Keratinocyte (primary cell): ENCODE results near the gene LRRC47. TPM values are rescaled to one million over a fixed set of nuclear protein-coding genes. Genes with fewer than 3 reads are reported as not detected.

ENCODE experiments used
- DNase-seq: peaks from one replicate; pipeline ENCODE4 v3.0.0-alpha.2; 2011; ENCODE audit warnings: low read depth, missing footprints, low spot score
- FAIRE-seq: peaks from 2 replicates; lab custom pipeline; 2011; peaks lifted over from hg19 to GRCh38; lab: Jason Lieb, UNC
- H2AFZ ChIP-seq: 2 replicates; pipeline ENCODE4 v1.6.0; 2012; ENCODE audit warnings: low read length, control low read depth, inconsistent platforms; ENCODE audit not compliant: control insufficient read depth
- H3K27ac ChIP-seq: 2 replicates; pipeline ENCODE4 v1.5.1; 2011; ENCODE audit warnings: low read length; ENCODE audit not compliant: control insufficient read depth, insufficient read depth
- H3K27me3 ChIP-seq: 3 replicates; pipeline ENCODE4 v1.6.0; 2011; ENCODE audit warnings: low read length; ENCODE audit not compliant: control insufficient read depth, insufficient read depth; ENCODE audit errors: extremely low read depth
- H3K36me3 ChIP-seq, 2 experiments: 2 replicates in 1 of 2; 3 replicates in 1 of 2; pipeline ENCODE4 v1.5.1; 2011; ENCODE audit warnings: low read length in 2 of 2, mild to moderate bottlenecking in 1 of 2; ENCODE audit not compliant: control insufficient read depth in 2 of 2, insufficient read depth in 2 of 2; ENCODE audit errors: extremely low read depth in 1 of 2
- H3K4me1 ChIP-seq: 3 replicates; pipeline ENCODE4 v1.5.1; 2011; ENCODE audit warnings: low read length; ENCODE audit not compliant: control insufficient read depth, insufficient read depth; ENCODE audit errors: extremely low read depth
- H3K4me2 ChIP-seq: 3 replicates; pipeline ENCODE4 v1.6.0; 2011; ENCODE audit warnings: low read depth, low read length; ENCODE audit not compliant: control insufficient read depth, insufficient read depth; ENCODE audit errors: extremely low read depth
- H3K4me3 ChIP-seq, 3 experiments: fragments of 200-600 bp in 1 of 3; sonication (generic) in 1 of 3; 2 replicates in 2 of 3; 3 replicates in 1 of 3; pipeline ENCODE4 v1.5.1; 2011 to 2016; ENCODE audit warnings: low read length in 3 of 3, mild to moderate bottlenecking in 3 of 3, control low read depth in 2 of 3, inconsistent platforms in 1 of 3, low read depth in 1 of 3, mixed read lengths in 1 of 3, mixed run types in 1 of 3, moderate library complexity in 1 of 3; ENCODE audit not compliant: control insufficient read depth in 2 of 3, insufficient read depth in 2 of 3; ENCODE audit errors: extremely low read depth in 1 of 3
- H3K79me2 ChIP-seq: 2 replicates; pipeline ENCODE4 v1.6.0; 2012; ENCODE audit warnings: low read length; ENCODE audit not compliant: control insufficient read depth, insufficient read depth
- H3K9ac ChIP-seq: 3 replicates; pipeline ENCODE4 v1.6.0; 2011; ENCODE audit warnings: low read length; ENCODE audit not compliant: control insufficient read depth, insufficient read depth; ENCODE audit errors: extremely low read depth
- H3K9me1 ChIP-seq: 3 replicates; pipeline ENCODE4 v1.6.0; 2011; ENCODE audit warnings: low read length; ENCODE audit not compliant: control insufficient read depth, insufficient read depth; ENCODE audit errors: extremely low read depth
- H3K9me3 ChIP-seq: 2 replicates; pipeline ENCODE4 v1.5.1; 2012; ENCODE audit warnings: low read depth, low read length; ENCODE audit not compliant: control insufficient read depth
- H4K20me1 ChIP-seq: 3 replicates; pipeline ENCODE4 v1.6.0; 2011; ENCODE audit warnings: low read length; ENCODE audit not compliant: control insufficient read depth, insufficient read depth; ENCODE audit errors: extremely low read depth
- CTCF ChIP-seq, 3 experiments: IDR thresholded peaks in 1 of 3; conservative IDR thresholded peaks in 1 of 3; optimal IDR thresholded peaks in 1 of 3; 2 replicates in 2 of 3; 3 replicates in 1 of 3; pipeline versions ENCODE3 to v1.5.1; 2011; ENCODE audit warnings: low read length in 3 of 3, mild to moderate bottlenecking in 3 of 3, moderate library complexity in 2 of 3, control low read depth in 1 of 3, inconsistent platforms in 1 of 3; ENCODE audit not compliant: insufficient read depth in 2 of 3; ENCODE audit errors: extremely low read depth in 1 of 3
- EZH2 ChIP-seq: IDR thresholded peaks from one replicate; pipeline ENCODE4 v1.6.1; 2012; ENCODE audit warnings: inconsistent platforms, mild to moderate bottlenecking, low read length, moderate library complexity
- dilution Hi-C: fragments of 300-500 bp; cut with MboI; formaldehyde crosslinking; loops from one replicate; pipeline ENCODE4 v1.7.0; 2020; ENCODE audit warnings: low sequenced_read_pairs; ENCODE audit not compliant: extremely low pct_ligation_motif_present
- polyA plus RNA-seq, 5 experiments: library from polyadenylated mRNA; depleted of rRNA in 3 of 5; stranded (reverse) in 3 of 5; stranded (forward) in 1 of 5; unstranded in 1 of 5; fragments of >200 nt; gene quantifications; 1 replicate in 1 of 5; 2 replicates in 3 of 5; 3 replicates in 1 of 5; pipeline versions ENCODE4 v1.2.1 to v1.2.3, GENCODE V29; 2011 to 2012; ENCODE audit warnings: missing spikeins in 2 of 5, low read depth in 1 of 5, low replicate concordance in 1 of 5

Gene LRRC47
- polyA plus RNA-seq, 1 donor (not counting 4 experiments of a cell fraction or from before 2014, with no cell fraction given), result 40.1 TPM

GRCh38 chr1:3780901-3781300 is 15.4 kb downstream of the LRRC47 start:
- Histone ChIP-seq H3K9me1 (no peaks in the 10 kb centered on the region), H3K27ac (no peak overlapping the region), H2AFZ (no peak overlapping the region), H3K27me3 (no peaks in the 10 kb centered on the region), H3K36me3 (peaks cover 29 to 40% of the 10 kb centered on the region in 2 experiments), H3K9me3 (no peaks in the 10 kb centered on the region), H3K79me2 (no peaks in the 10 kb centered on the region), H3K4me3 (no peak overlapping the region), H3K4me1 (no peaks in the 10 kb centered on the region), H3K4me2 (no peak overlapping the region), H3K9ac (no peak overlapping the region), H4K20me1 (no peaks in the 10 kb centered on the region)
- dilution Hi-C loops, result no loop called here
- DNase-seq (no peak), FAIRE-seq (no peak)
- no peak for TF ChIP-seq EZH2
- TF ChIP-seq CTCF (optimal IDR thresholded peaks at IDR 0.05 in 1 of 3, IDR thresholded peaks at IDR 0.05 in 1 of 3, conservative IDR thresholded peaks at IDR 0.05 in 1 of 3; ENCODE audit: extremely low read depth in 1 of 3, insufficient read depth in 2 of 3, low read length in 3 of 3), result no peak

GRCh38 chr1:3779912-3780416 is 16.3 kb downstream of the LRRC47 start:
- no peak for FAIRE-seq
- TF ChIP-seq EZH2 (no peak), CTCF (optimal IDR thresholded peaks at IDR 0.05 in 1 of 3, IDR thresholded peaks at IDR 0.05 in 1 of 3, conservative IDR thresholded peaks at IDR 0.05 in 1 of 3; ENCODE audit: extremely low read depth in 1 of 3, insufficient read depth in 2 of 3, low read length in 3 of 3) (no peak)

More at GRCh38 chr1:3779912-3780416, 16.3 kb downstream of the LRRC47 start:
- Histone ChIP-seq H2AFZ (no peak overlapping the region), H3K27me3 (no peaks in the 10 kb centered on the region), H3K9ac (no peak overlapping the region), H3K27ac (no peak overlapping the region), H3K79me2 (no peaks in the 10 kb centered on the region), H3K4me2 (no peak overlapping the region), H4K20me1 (no peaks in the 10 kb centered on the region), H3K4me1 (no peaks in the 10 kb centered on the region), H3K36me3 (peaks cover 26 to 37% of the 10 kb centered on the region in 2 experiments), H3K4me3 (no peak overlapping the region), H3K9me3 (no peaks in the 10 kb centered on the region), H3K9me1 (no peaks in the 10 kb centered on the region)
- no peak for DNase-seq
- dilution Hi-C loops, result no loop called here
